Testis (tissue), 2 donors: ENCODE measurements around the gene SSRP1.

Experiments used
- POLR2A ChIP-seq: fragments of 450-650 bp; IDR thresholded peaks from one replicate; pipeline ENCODE4 v1.6.1; 2017; ENCODE audit warnings: antibody characterized with exemption, mild to moderate bottlenecking, moderate library complexity
- TF ChIP-seq, protein P1 (sequence below), 3 experiments: fragments of 450-650 bp in 2 of 3; fragments of 200-600 bp in 1 of 3; sonication (generic) in 1 of 3; IDR thresholded peaks; one replicate each; pipeline ENCODE4 v1.5.1; 2016 to 2019; ENCODE audit warnings: antibody characterized with exemption in 3 of 3, mild to moderate bottlenecking in 2 of 3, moderate library complexity in 1 of 3

DNA sequence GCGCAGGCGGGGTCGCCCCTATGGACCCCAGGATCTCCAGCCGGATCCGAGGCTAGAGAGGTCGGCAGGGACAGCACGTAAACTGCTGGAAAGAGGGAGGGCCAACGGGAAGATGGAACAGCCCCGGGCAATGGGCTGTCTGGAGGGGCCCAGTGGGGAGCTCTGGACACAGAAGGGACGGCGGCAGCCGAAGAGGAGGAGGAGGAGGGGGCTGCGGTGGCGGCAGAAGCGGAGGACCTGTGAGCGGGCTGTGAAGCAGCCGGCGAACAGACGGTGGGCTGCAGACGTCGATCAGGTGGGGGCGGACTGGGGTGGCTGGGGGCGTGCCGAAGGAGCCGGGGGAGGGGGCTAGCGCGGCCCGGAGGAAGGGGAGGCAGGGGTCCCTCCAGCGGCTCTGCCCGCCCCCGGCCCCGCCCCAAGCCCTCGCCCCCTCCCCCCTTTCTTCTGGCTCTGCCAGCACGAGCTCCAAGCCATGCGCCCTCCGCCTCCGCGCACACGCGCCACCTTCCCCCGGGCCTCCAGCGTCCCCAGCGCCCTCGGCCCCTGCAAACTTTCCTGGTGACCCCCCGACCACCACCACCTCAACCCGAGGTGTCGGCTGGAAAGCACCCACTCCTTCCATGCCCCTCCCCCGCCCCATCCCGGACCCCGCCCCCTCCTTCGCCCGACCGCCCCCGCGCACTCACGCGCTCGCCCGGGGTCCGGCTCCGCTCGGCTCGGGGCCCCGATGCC, 11.4 kb downstream of the SSRP1 start:
- no peak for TF ChIP-seq POLR2A
- TF ChIP-seq, protein P1, sequence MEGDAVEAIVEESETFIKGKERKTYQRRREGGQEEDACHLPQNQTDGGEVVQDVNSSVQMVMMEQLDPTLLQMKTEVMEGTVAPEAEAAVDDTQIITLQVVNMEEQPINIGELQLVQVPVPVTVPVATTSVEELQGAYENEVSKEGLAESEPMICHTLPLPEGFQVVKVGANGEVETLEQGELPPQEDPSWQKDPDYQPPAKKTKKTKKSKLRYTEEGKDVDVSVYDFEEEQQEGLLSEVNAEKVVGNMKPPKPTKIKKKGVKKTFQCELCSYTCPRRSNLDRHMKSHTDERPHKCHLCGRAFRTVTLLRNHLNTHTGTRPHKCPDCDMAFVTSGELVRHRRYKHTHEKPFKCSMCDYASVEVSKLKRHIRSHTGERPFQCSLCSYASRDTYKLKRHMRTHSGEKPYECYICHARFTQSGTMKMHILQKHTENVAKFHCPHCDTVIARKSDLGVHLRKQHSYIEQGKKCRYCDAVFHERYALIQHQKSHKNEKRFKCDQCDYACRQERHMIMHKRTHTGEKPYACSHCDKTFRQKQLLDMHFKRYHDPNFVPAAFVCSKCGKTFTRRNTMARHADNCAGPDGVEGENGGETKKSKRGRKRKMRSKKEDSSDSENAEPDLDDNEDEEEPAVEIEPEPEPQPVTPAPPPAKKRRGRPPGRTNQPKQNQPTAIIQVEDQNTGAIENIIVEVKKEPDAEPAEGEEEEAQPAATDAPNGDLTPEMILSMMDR (IDR thresholded peaks at IDR 0.05) = no peak
